GM12878 (cell line): Measurements from ENCODE around the gene TNXB. TPM values are rescaled to one million over a fixed set of nuclear protein-coding genes. Genes with fewer than 3 reads are reported as not detected.

Source experiments
- ATAC-seq: fragments of 200-7000 bp; cut with Tn5 transposase; 3 replicates; pipeline ENCODE4 v1.9.1; 2020; ENCODE audit warnings: mild to moderate bottlenecking, moderate library complexity
- BruUV-seq: library from RNA; stranded (reverse); fragments of 400-500 nt; replicated peaks from 2 replicates; lab custom pipeline; 2021; lab: Mats Ljungman, UMichigan
- CTCF ChIA-PET: fragments of 300-600 bp; sonication (Branson Sonifier 250); formaldehyde crosslinking; extraction: SDS; loops from one replicate; lab custom pipeline; 2021; ENCODE audit warnings: inconsistent platforms; lab: Yijun Ruan, JAX
- POLR2A ChIA-PET: fragments of 350-600 bp; formaldehyde crosslinking; extraction: SDS; loops from one replicate; lab custom pipeline; 2021; ENCODE audit warnings: inconsistent platforms; lab: Charles Lee
- RAD21 ChIA-PET: fragments of 300-600 bp; sonication (Branson Sonifier 250); formaldehyde crosslinking; loops from one replicate; lab custom pipeline; 2023; ENCODE audit warnings: antibody characterized with exemption; ENCODE audit not compliant: unreplicated experiment; lab: Charles Lee
- SMC1A ChIA-PET: fragments of 300-600 bp; sonication (Branson Sonifier 250); formaldehyde crosslinking; loops from one replicate; lab custom pipeline; 2023; ENCODE audit not compliant: unreplicated experiment, uncharacterized antibody; lab: Charles Lee
- DNase-seq: peaks from one replicate; pipeline ENCODE4 v3.0.0-alpha.2; 2011; ENCODE audit warnings: low read depth, low spot score
- FAIRE-seq: peaks from 3 replicates; lab custom pipeline; 2011; peaks lifted over from hg19 to GRCh38; lab: Jason Lieb, UNC
- H2AFZ ChIP-seq: 2 replicates; pipeline ENCODE4 v1.6.0; 2011; ENCODE audit warnings: low read depth, low read length, control low read depth; ENCODE audit not compliant: control insufficient read depth
- H3K27ac ChIP-seq: 2 replicates; pipeline ENCODE4 v1.5.1; 2011; ENCODE audit warnings: control low read depth; ENCODE audit not compliant: control insufficient read depth, insufficient read depth
- H3K27me3 ChIP-seq, 2 experiments: replicated peaks in 1 of 2; 2 replicates each; pipeline versions ENCODE4 v1.6.0 to v1.6.1; 2011; ENCODE audit warnings: low read length in 1 of 2; ENCODE audit not compliant: control insufficient read depth in 2 of 2, insufficient read depth in 2 of 2
- H3K36me3 ChIP-seq, 2 experiments: 2 replicates each; pipeline ENCODE4 v1.5.1; 2011; ENCODE audit warnings: low read length in 1 of 2; ENCODE audit not compliant: control insufficient read depth in 2 of 2, insufficient read depth in 2 of 2
- H3K4me1 ChIP-seq: 2 replicates; pipeline ENCODE4 v1.6.1; 2011; ENCODE audit warnings: mild to moderate bottlenecking, low read length, moderate library complexity, mixed read lengths; ENCODE audit not compliant: control insufficient read depth, insufficient read depth
- H3K4me2 ChIP-seq: 2 replicates; pipeline ENCODE4 v1.6.0; 2011; ENCODE audit warnings: control low read depth; ENCODE audit not compliant: control insufficient read depth, insufficient read depth
- H3K4me3 ChIP-seq: fragments of 200-600 bp; sonication (generic); 2 replicates; pipeline ENCODE4 v1.5.1; 2016
- H3K79me2 ChIP-seq: 2 replicates; pipeline ENCODE4 v1.6.0; 2011; ENCODE audit warnings: low read length; ENCODE audit not compliant: control insufficient read depth, insufficient read depth
- H3K9ac ChIP-seq: 2 replicates; pipeline ENCODE4 v1.8.0; 2011; ENCODE audit warnings: low read length, control low read depth, mixed read lengths; ENCODE audit not compliant: control insufficient read depth, insufficient read depth
- H3K9me3 ChIP-seq: replicated peaks from 3 replicates; pipeline ENCODE4 v1.5.1; 2011; ENCODE audit warnings: mild to moderate bottlenecking, low read length; ENCODE audit not compliant: control insufficient read depth, insufficient read depth
- H4K20me1 ChIP-seq: 2 replicates; pipeline ENCODE4 v1.6.0; 2011; ENCODE audit not compliant: control insufficient read depth, insufficient read depth
- BCLAF1 ChIP-seq: fragments of 450-650 bp; IDR thresholded peaks from 2 replicates; pipeline ENCODE4 v1.6.1; 2017; ENCODE audit warnings: antibody characterized with exemption, mild to moderate bottlenecking, moderate library complexity
- E2F4 ChIP-seq: IDR thresholded peaks from 2 replicates; pipeline ENCODE4 v1.6.1; 2012; ENCODE audit warnings: low read depth, low read length, improper control_type of control experiment
- EED ChIP-seq: sonication (generic); IDR thresholded peaks from 2 replicates; pipeline ENCODE4 v1.6.1; 2016; ENCODE audit warnings: antibody characterized with exemption, low read depth
- NFYA ChIP-seq: IDR thresholded peaks from 2 replicates; pipeline ENCODE4 v1.6.1; 2011; ENCODE audit warnings: low read depth, mild to moderate bottlenecking, low read length, improper control_type of control experiment, borderline replicate concordance
- RELA ChIP-seq: fragments of 450-650 bp; IDR thresholded peaks from 2 replicates; pipeline ENCODE4 v1.8.0; 2014; ENCODE audit warnings: borderline replicate concordance; ENCODE audit not compliant: partially characterized antibody
- WGBS: methylation state at CpG from one replicate; pipeline ENCODE4 v1.1.6; 2016; ENCODE audit warnings: low lambda C conversion rate; ENCODE audit not compliant: insufficient replicate concordance, insufficient coverage; ENCODE audit errors: missing lambda C conversion rate; 5-methylcytosine and 5-hydroxymethylcytosine counted together
- in situ Hi-C: fragments of 300-500 bp; cut with MboI; formaldehyde crosslinking; loops from 9 replicates; pipeline ENCODE4 v1.14.3; 2018; ENCODE audit warnings: mixed read lengths
- intact Hi-C: fragments of 100-400 bp; cut with micrococcal nuclease; formaldehyde crosslinking; loops from one replicate; pipeline ENCODE4 v1.14.2; 2022; ENCODE audit not compliant: unreplicated experiment
- polyA plus RNA-seq, 11 experiments: library from polyadenylated mRNA; depleted of rRNA in 4 of 11; unstranded in 6 of 11; stranded (reverse) in 5 of 11; fragments of >200 nt; fragmentation: Nextera tagmentation in 4 of 11; fragmentation: Illumina TruSeq in 1 of 11; extraction: Ambion mirVana in 4 of 11; extraction: Trizol in 1 of 11; gene quantifications; 1 replicate in 1 of 11; 2 replicates in 10 of 11; pipeline versions ENCODE4 v1.2.1 to v1.2.3, GENCODE V29; 2011 to 2016; ENCODE audit warnings: inconsistent platforms in 2 of 11, missing spikeins in 2 of 11, low read depth in 1 of 11
- total RNA-seq, 4 experiments: library from RNA; depleted of rRNA in 3 of 4; stranded (reverse); fragments of >200 nt in 3 of 4; fragmentation: Illumina TruSeq in 1 of 4; extraction: Trizol in 1 of 4; gene quantifications; 2 replicates each; pipeline versions ENCODE4 v1.2.1 to v1.2.3, GENCODE V29; 2013 to 2021

The TNXB gene
- total and polyA plus RNA-seq, 10 of the 15 experiments (the other 5 are each of a cell fraction or from before 2014, with no cell fraction given): 0.03 to 2.5 (median 0.68) TPM; not detected in 2

- TF ChIP-seq BCLAF1: no peak
Measured at GRCh38 chr6:32139590-32139989, 30.5 kb upstream of the TNXB start (continued).

GRCh38 chr6:32137454-32137853, 28.3 kb upstream of the TNXB start:
- CTCF ChIA-PET: no interaction called here

GRCh38 chr6:32133786-32134185, 24.6 kb upstream of the TNXB start:
- Histone ChIP-seq H3K36me3 (no peaks in the 10 kb centered on the region), H3K4me2 (no peak overlapping the region), H3K9me3 (no peaks in the 10 kb centered on the region), H3K9ac (no peak overlapping the region), H2AFZ (no peak overlapping the region), H3K79me2 (peaks cover 3% of the 10 kb centered on the region), H4K20me1 (no peaks in the 10 kb centered on the region), H3K4me3 (no peak overlapping the region), H3K27me3 (no peaks in the 10 kb centered on the region), H3K4me1 (peaks cover 4% of the 10 kb centered on the region), H3K27ac (no peak overlapping the region)
- POLR2A ChIA-PET: no interaction called here
- BruUV-seq: no TSS peak
- RAD21 ChIA-PET: no interaction called here
- 67% methylated on average over 4 of the region's 4 CpGs for WGBS
- DNase-seq (no peak), FAIRE-seq (no peak), ATAC-seq (no peak)
- intact Hi-C loops: no loop called here
- SMC1A ChIA-PET: no interaction called here
- CTCF ChIA-PET: no interaction called here
- in situ Hi-C loops: no loop called here
- TF ChIP-seq RELA: no peak
- TF ChIP-seq E2F4: no peak

More at GRCh38 chr6:32137454-32137853, 28.3 kb upstream of the TNXB start:
- ATAC-seq: no peak
- no peaks in the 10 kb centered on the region for H4K20me1 ChIP-seq
- H3K36me3 ChIP-seq: no peaks in the 10 kb centered on the region
- no peak for FAIRE-seq
- H3K4me2 ChIP-seq: no peak overlapping the region
- no peaks in the 10 kb centered on the region for H3K79me2 ChIP-seq
- H3K4me1 ChIP-seq: no peaks in the 10 kb centered on the region
- SMC1A ChIA-PET: no interaction called here
- H3K9me3 ChIP-seq: no peaks in the 10 kb centered on the region
- POLR2A ChIA-PET: interaction anchor here (0.7 kb wide), 1 partner anchor 9 kb away, joined by 4 read pairs; no protein-coding TSS in a partner anchor
- no peaks in the 10 kb centered on the region; a peak in 1 of 4 replicates for H3K27me3 ChIP-seq
- TF ChIP-seq NFYA: no peak
- TF ChIP-seq EED: no peak
- TF ChIP-seq, all 136 proteins: peak for 0
- no peak for DNase-seq
- Histone ChIP-seq H3K9ac (no peak overlapping the region), H3K27ac (no peak overlapping the region), H3K4me3 (no peak overlapping the region), H2AFZ (no peak overlapping the region)
- in situ Hi-C loops: no loop called here
- RAD21 ChIA-PET: no interaction called here
- BruUV-seq: no TSS peak
- intact Hi-C loops: no loop called here
